GM19397 (cell line): ENCODE measurements around the gene NXPH1.

Source experiments
- ATAC-seq: cut with Tn5 transposase; IDR thresholded peaks from one replicate; pipeline ENCODE4 v1.9.1; 2021; ENCODE audit warnings: mild to moderate bottlenecking, moderate library complexity; ENCODE audit not compliant: unreplicated experiment

NXPH1 gene

DNA sequence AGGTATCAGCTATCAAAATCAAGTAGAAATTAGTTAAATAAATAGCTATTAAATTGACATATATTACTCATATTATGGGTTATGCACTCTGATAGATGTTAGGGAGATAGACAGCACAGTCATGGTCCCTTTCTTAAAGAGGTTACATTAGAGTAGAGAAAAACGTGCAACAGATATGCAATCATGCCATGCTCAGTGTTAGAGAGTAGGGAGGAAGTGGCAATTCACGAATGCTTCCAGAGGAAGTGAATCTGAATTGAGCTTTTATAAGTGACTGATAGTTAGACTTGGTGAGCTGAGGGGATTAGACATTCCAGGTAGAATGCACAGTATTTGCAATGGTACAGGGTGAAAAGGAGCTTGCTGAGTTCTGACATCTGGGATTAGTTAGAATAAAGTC, 349.8 kb downstream of the NXPH1 start:
- ATAC-seq, result no peak

DNA sequence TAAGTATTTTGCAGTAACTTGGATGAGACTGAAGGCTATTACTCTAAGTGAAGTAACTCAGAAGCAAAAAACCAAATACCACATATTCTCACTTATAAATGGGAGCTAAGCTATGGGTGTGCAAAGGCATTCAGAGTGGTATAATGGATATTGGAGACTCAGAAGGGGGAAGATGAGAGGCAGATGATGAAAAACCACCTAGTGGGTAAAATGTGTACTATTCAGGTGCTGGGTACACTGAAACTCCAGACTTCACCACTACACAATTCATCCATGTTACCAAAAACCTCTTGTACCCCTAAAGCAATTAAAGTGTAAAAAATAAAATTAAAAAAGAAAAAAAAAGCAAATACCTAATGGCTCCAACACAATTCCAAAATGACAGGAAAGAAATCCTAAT, 351.7 kb downstream of the NXPH1 start:
- no peak for ATAC-seq

DNA sequence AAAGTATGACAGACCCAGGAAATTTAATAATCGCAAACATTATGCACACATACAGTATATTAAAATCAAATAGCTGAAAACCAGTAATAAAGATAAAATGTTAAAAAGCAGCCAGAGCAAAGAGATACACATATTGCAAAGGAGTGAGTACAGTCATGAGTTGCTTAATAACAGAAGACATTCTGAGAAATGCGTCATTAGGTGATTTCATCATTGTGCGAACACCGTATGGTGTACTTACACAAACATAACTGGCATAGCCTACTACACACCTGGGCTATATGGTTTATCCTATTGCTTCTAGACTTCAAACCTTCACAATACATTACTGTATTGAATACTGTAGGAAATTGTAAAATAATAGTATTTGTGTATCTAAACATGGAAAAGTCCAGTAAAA, 367.6 kb downstream of the NXPH1 start:
- no peak for ATAC-seq
